Muscle layer of duodenum (tissue), 2 donors: Measurements from ENCODE around the gene OTUD7B.
A peak's percentile ranks its signal among the peaks of the same experiment; 100 is the strongest.

Source experiments
- H3K27ac ChIP-seq: one replicate; pipeline ENCODE4 v1.7.0; 2013; ENCODE audit warnings: mild to moderate bottlenecking, low read length
- H3K27me3 ChIP-seq: one replicate; pipeline ENCODE4 v1.7.0; 2013; ENCODE audit warnings: low read depth, mild to moderate bottlenecking, control low read depth, low read length
- H3K36me3 ChIP-seq, 2 donors: one replicate each; pipeline ENCODE4 v1.7.0; 2013; ENCODE audit warnings: low read length in 2 of 2, control low read depth in 1 of 2, mild to moderate bottlenecking in 1 of 2; ENCODE audit not compliant: insufficient read depth in 2 of 2, control insufficient read depth in 1 of 2
- H3K4me1 ChIP-seq, 2 donors: one replicate each; pipeline ENCODE4 v1.7.0; 2013; ENCODE audit warnings: low read length in 2 of 2, mild to moderate bottlenecking in 2 of 2, control low read depth in 1 of 2, moderate library complexity in 1 of 2; ENCODE audit not compliant: insufficient read depth in 2 of 2, control insufficient read depth in 1 of 2
- H3K4me3 ChIP-seq, 2 donors: one replicate each; pipeline ENCODE4 v1.7.0; 2013; ENCODE audit warnings: low read length in 2 of 2, low read depth in 1 of 2, mild to moderate bottlenecking in 1 of 2
- H3K9me3 ChIP-seq, 2 donors: one replicate each; pipeline ENCODE4 v1.7.0; 2013; ENCODE audit warnings: low read length in 2 of 2, control low read depth in 1 of 2, mild to moderate bottlenecking in 1 of 2; ENCODE audit not compliant: control insufficient read depth in 1 of 2
- donor health status: healthy.

The OTUD7B gene

DNA sequence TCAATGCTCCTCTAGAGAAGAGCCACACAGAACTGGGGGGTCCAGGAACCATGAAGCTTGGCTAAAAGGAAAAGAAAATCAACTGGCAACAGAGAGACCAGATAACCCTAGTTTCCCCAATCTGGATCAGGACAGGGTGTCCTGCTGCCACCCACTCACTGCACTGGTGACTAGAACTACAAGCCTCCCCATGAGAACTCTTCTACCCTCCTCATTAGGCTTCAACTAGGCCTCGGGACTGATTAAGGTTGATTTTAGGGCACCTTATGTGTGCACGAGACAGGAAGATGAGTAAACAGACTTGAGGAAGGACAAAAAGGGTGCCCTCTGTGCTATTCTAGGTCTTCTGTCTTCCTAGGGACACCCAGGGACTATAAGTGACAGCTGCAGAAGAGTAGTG is 80.7 kb downstream of the OTUD7B start:
- peaks cover 13 to 28% of the 10 kb centered on the region in 2 donors for H3K4me1 ChIP-seq
- no peaks in the 10 kb centered on the region for H3K9me3 ChIP-seq
- H3K4me3 ChIP-seq = no peak overlapping the region
- H3K36me3 ChIP-seq = peaks cover 32 to 41% of the 10 kb centered on the region in 2 donors
- no peak overlapping the region for H3K27ac ChIP-seq
- no peaks in the 10 kb centered on the region for H3K27me3 ChIP-seq

DNA sequence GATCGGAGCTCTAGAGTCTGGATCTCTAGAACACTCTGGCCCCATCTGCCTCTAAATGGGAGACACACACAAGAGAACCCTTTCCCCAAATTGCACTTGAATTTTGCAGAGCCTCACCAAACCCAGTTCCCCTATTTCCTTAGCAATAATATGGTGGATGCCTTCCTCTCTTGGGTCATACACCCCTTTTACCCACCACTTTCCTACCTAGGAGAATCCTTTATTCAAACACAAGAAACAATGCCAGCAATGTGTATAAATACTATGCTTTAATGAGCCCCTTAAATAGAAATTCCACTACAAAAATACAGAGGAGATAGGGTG is 82.2 kb downstream of the OTUD7B start:
- H3K4me1 ChIP-seq = peaks cover 13 to 28% of the 10 kb centered on the region in 2 donors
- H3K27me3 ChIP-seq = no peaks in the 10 kb centered on the region
- no peaks in the 10 kb centered on the region for H3K9me3 ChIP-seq
- H3K36me3 ChIP-seq = peaks cover 44 to 56% of the 10 kb centered on the region in 2 donors
- H3K27ac ChIP-seq = peak overlapping the region; percentile 97
- H3K4me3 ChIP-seq = peak overlapping the region; percentile 86 to 88

DNA sequence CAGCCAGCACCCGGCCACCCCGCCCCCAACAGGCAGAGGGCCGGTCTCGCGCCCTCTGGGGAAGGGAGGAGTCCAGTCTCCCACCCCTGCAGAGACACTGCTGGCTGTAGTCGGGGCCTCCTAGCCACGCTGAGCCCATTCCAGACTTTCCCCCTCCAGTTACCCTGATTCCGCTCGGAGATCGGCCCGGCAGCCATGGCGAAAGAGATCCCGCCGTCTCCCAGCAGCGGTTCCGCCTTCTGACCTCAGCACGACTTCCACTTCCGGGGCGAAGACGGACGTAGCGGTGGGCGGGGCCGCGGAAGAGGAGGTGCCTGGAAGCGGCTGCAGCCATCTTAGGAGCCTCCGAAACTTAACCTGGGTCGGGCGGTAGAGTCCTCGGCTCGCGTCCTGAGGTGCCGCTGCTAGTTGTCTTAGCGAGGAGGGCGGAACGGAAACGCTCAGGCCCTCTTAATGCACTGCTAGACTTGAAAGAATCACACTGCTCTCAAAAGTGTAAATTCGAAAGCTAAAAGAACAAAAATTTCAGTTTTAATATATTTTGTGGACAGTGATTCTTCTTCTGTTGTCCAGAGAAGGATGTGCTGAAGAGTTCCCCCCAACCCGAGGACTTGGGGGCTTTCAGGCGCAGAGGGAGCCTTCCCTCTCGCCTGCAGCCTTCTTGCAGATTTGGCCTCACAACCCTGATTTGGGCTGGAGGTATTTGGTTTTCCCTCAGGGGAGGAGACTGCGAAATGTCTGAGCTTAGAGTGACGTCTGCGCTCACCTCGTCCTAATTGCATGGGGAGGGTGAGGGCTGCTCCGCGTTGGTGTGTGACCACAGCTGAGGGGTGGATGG is 82.7 kb downstream of the OTUD7B start, which contains the start of gene SF3B4:
TSS of gene SF3B4 (minus strand) at position 241 of the 838 bp plus-strand sequence. CDS start at position 197, 44 bp downstream.
- Histone ChIP-seq H3K9me3 (no peaks in the 10 kb centered on the region), H3K4me1 (peaks cover 13 to 28% of the 10 kb centered on the region in 2 donors), H3K4me3 (peak within 1 kb of the TSS; percentile 86 to 88), H3K27ac (peak within 1 kb of the TSS; percentile 97), H3K27me3 (no peaks in the 10 kb centered on the region), H3K36me3 (peaks cover 50 to 61% of the 10 kb centered on the region in 2 donors)

- no peaks in the 10 kb centered on the region for H3K27me3 ChIP-seq
- H3K36me3 ChIP-seq = peaks cover 51 to 63% of the 10 kb centered on the region in 2 donors
- peaks cover 13 to 28% of the 10 kb centered on the region in 2 donors for H3K4me1 ChIP-seq
- no peaks in the 10 kb centered on the region for H3K9me3 ChIP-seq
- peak overlapping the region; percentile 86 to 88 for H3K4me3 ChIP-seq
- peak overlapping the region; percentile 97 for H3K27ac ChIP-seq
Measured at GRCh38 chr1:149927056-149927562, 83.4 kb downstream of the OTUD7B start.

GRCh38 chr1:149926296-149926695 is 84.2 kb downstream of the OTUD7B start:
- no peak overlapping the region for H3K27ac ChIP-seq
- H3K4me1 ChIP-seq = peaks cover 13 to 28% of the 10 kb centered on the region in 2 donors
- H3K9me3 ChIP-seq = no peaks in the 10 kb centered on the region
- H3K27me3 ChIP-seq = no peaks in the 10 kb centered on the region
- H3K4me3 ChIP-seq = peak overlapping the region; percentile 86 to 88
- peaks cover 44 to 55% of the 10 kb centered on the region in 2 donors for H3K36me3 ChIP-seq

DNA sequence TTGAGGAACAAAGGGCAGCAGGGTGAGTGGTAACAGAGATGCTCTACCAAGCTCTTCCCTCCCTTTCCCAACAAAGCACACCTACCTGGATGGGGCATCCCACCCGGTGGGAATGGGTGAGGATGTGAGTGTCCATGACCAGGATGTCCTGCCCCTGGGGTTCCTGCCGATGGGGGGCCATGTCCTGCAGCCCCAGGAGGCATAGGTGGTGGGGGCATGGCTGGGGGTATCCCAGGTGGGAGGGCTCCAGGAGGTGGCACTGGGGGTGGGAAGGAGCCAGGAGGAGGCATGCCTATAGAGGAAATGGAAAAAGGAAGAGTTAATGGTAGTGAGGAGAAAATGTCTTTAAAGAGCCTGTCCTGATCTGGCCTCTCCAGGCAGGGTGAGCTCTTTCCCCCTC is 84.8 kb downstream of the OTUD7B start:
- Histone ChIP-seq H3K4me3 (peak overlapping the region in 1 of 2 donors; percentile 88), H3K27me3 (no peaks in the 10 kb centered on the region), H3K9me3 (no peaks in the 10 kb centered on the region), H3K4me1 (peaks cover 13 to 28% of the 10 kb centered on the region in 2 donors), H3K27ac (no peak overlapping the region), H3K36me3 (peaks cover 44 to 50% of the 10 kb centered on the region in 2 donors)

- Histone ChIP-seq H3K9me3 (no peaks in the 10 kb centered on the region), H3K4me1 (peaks cover 13 to 28% of the 10 kb centered on the region in 2 donors), H3K27ac (no peak overlapping the region), H3K36me3 (peaks cover 43 to 47% of the 10 kb centered on the region in 2 donors), H3K27me3 (no peaks in the 10 kb centered on the region), H3K4me3 (no peak overlapping the region)
Measured at GRCh38 chr1:149925345-149925744, 85.2 kb downstream of the OTUD7B start.

DNA sequence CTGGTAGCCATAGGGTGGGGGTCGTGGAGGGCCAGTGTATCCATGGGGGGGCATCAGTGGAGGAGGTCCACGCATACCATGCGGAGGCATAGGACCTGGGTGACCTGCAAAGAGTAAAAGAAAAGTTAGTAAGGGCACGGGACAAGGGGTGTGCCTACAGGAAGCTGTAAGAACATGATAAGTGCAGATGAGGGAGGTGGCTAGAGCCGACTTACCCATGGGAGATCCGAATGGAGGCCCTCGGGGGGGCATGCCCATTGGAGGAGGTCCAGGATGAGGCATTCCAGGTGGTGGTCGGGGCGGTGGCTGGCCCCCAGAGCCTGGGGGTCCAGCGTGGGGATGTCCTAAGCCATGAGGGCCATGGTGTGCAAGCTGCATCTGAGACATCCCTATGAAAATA is 86.9 kb downstream of the OTUD7B start:
- no peaks in the 10 kb centered on the region for H3K27me3 ChIP-seq
- no peak overlapping the region for H3K4me3 ChIP-seq
- no peaks in the 10 kb centered on the region for H3K9me3 ChIP-seq
- H3K27ac ChIP-seq = no peak overlapping the region
- H3K4me1 ChIP-seq = peaks cover 12 to 25% of the 10 kb centered on the region in 2 donors
- peaks cover 37 to 42% of the 10 kb centered on the region in 2 donors for H3K36me3 ChIP-seq

DNA sequence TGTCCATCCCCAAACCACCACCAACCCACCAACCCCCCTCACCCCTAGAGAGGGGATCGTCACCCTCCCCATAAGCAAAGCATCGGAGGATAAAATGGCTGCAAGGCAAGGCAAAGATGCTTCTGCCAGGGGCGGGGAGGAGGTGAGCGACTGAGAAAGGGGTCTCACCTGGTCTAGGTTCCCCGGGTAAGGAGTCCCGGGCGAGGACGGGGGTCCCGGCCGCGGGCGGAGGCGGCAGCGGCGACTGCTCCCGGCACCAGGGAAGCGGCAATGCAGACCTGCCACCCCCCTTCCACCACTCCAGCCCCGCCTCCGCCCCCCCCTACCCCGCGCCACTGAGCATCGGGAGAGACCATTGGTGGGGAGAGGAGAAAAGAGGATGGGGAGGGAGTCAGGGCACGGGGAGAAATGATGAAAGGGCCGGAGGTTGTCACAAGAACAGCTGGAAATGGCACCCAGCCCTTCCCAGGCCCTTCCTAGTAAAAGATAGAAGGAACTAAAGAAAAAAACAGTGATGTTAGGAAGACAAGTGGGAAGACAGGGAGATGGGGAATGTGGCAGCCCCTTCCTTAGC is 92.9 kb downstream of the OTUD7B start, which contains the start of gene SV2A:
TSS of gene SV2A (minus strand) at position 274 of the 574 bp plus-strand sequence. CDS start 4,004 bp downstream, outside the sequence.
- H3K36me3 ChIP-seq = peaks cover 3 to 4% of the 10 kb centered on the region in 2 donors
- H3K9me3 ChIP-seq = no peaks in the 10 kb centered on the region
- peaks cover 0 to 20% of the 10 kb centered on the region in 2 donors for H3K4me1 ChIP-seq
- peak within 1 kb of the TSS; percentile 61 to 74 for H3K4me3 ChIP-seq
- H3K27me3 ChIP-seq = peaks cover 6% of the 10 kb centered on the region
- H3K27ac ChIP-seq = no peak within 1 kb of the TSS

- Histone ChIP-seq H3K27ac (no peak overlapping the region), H3K36me3 (no peaks in the 10 kb centered on the region), H3K9me3 (no peaks in the 10 kb centered on the region), H3K4me1 (peaks cover 0 to 20% of the 10 kb centered on the region in 2 donors), H3K27me3 (peaks cover 6% of the 10 kb centered on the region), H3K4me3 (peak overlapping the region; percentile 61 to 74)
Measured at GRCh38 chr1:149916898-149917252, 93.7 kb downstream of the OTUD7B start.

DNA sequence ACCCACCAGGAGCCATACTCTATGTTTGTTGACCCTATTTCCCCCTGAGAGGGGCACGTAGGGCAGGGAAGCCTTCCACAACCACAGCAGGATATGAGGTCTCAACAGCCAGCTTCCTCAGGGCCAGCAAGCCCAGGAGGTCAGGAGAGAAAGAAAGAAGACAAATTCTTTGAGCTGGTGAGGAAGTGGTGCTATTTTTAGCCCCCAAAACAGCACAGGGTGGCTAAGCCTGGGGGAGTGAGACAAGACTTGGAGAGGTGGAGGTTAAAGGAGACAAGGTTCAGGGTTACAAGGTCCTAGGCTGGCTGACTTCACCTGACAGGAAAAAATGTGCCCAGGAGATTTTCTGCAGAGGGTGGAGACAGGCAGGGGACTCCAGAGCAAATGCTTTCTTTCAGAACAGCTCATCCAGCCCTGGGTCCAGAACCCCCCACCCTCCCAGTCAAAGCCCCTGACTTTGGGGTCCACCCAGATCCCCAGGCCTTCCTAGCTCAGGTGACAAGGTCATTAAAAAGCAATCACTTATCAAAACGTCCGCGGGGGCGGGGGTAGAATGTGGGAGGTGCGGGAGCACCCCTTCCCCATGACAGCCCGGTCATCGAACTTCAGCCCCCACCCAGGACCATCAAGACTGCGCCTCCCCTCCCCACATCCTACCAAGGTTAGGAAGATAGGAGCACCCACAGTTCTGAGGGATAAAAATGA is 94.2 kb downstream of the OTUD7B start:
- Histone ChIP-seq H3K4me1 (peaks cover 0 to 20% of the 10 kb centered on the region in 2 donors), H3K27ac (no peak overlapping the region), H3K27me3 (peaks cover 6% of the 10 kb centered on the region), H3K4me3 (peak overlapping the region; percentile 61 to 74), H3K9me3 (no peaks in the 10 kb centered on the region), H3K36me3 (no peaks in the 10 kb centered on the region)
